Natural killer cell (primary cell): Measurements from ENCODE around the gene DEPDC1B. TPM values are rescaled to one million over a fixed set of nuclear protein-coding genes. Genes with fewer than 3 reads are reported as not detected.

ENCODE experiments used
- ATAC-seq, 3 donors: fragments of 150-1000 bp in 2 of 3; fragments of 200-7000 bp in 1 of 3; cut with Tn5 transposase; 1 replicate in 1 of 3; 2 replicates in 2 of 3; pipeline ENCODE4 v1.10.0; 2021; ENCODE audit warnings: mild to moderate bottlenecking in 2 of 3, moderate library complexity in 2 of 3
- DNase-seq, 2 donors: peaks; one replicate each; pipeline versions ENCODE4 v3.0.0 to v3.0.0-alpha.2; 2013 to 2021; ENCODE audit warnings: mixed read lengths in 1 of 2
- H3K27ac ChIP-seq: one replicate; pipeline ENCODE4 v1.5.1; 2013; ENCODE audit warnings: mild to moderate bottlenecking, low read length
- H3K27me3 ChIP-seq: one replicate; pipeline ENCODE4 v1.6.1; 2013; ENCODE audit warnings: low read length; ENCODE audit not compliant: control insufficient read depth, insufficient read depth
- H3K36me3 ChIP-seq: one replicate; pipeline ENCODE4 v1.6.1; 2013; ENCODE audit warnings: low read length; ENCODE audit not compliant: control insufficient read depth, insufficient read depth
- H3K4me1 ChIP-seq: one replicate; pipeline ENCODE4 v1.6.1; 2013; ENCODE audit warnings: low read length; ENCODE audit not compliant: control insufficient read depth, insufficient read depth
- H3K4me3 ChIP-seq: one replicate; pipeline ENCODE4 v1.5.1; 2013; ENCODE audit warnings: low read length
- H3K9me3 ChIP-seq: one replicate; pipeline ENCODE4 v1.6.1; 2013; ENCODE audit warnings: low read length; ENCODE audit not compliant: control insufficient read depth, insufficient read depth
- H3K27ac Mint-ChIP-seq, 2 donors: one replicate each; pipeline ENCODE4 v1.8.0; 2022; ENCODE audit warnings: mild to moderate bottlenecking in 2 of 2, mixed read lengths in 2 of 2, moderate library complexity in 1 of 2
- H3K27me3 Mint-ChIP-seq, 2 donors: one replicate each; pipeline ENCODE4 v1.8.0; 2022; ENCODE audit warnings: low read depth in 2 of 2, mixed read lengths in 2 of 2
- H3K36me3 Mint-ChIP-seq: one replicate; pipeline ENCODE4 v1.8.0; 2022; ENCODE audit warnings: mixed read lengths
- H3K4me1 Mint-ChIP-seq, 2 donors: one replicate each; pipeline ENCODE4 v1.8.0; 2022; ENCODE audit warnings: mixed read lengths in 2 of 2
- H3K4me3 Mint-ChIP-seq: one replicate; pipeline ENCODE4 v1.8.0; 2022; ENCODE audit warnings: mild to moderate bottlenecking, moderate library complexity, mixed read lengths
- H3K9me3 Mint-ChIP-seq, 2 donors: one replicate each; pipeline ENCODE4 v1.8.0; 2022; ENCODE audit warnings: mixed read lengths in 2 of 2
- WGBS: methylation state at CpG from one replicate; pipeline ENCODE4 v1.1.7; 2013; ENCODE audit warnings: missing lambda C conversion rate; ENCODE audit not compliant: insufficient coverage; 5-methylcytosine and 5-hydroxymethylcytosine counted together
- intact Hi-C: fragments of 100-400 bp; cut with micrococcal nuclease; formaldehyde crosslinking; loops from one replicate; pipeline ENCODE4 v1.14.2; 2022
- total RNA-seq, 4 donors: library from RNA; stranded (reverse); fragments of 120-200 nt in 1 of 4; gene quantifications; one replicate each; pipeline versions ENCODE4 v1.2.3 to v1.2.4, GENCODE V29; 2013 to 2022
- TF ChIP-seq, protein P1 (sequence below): fragments of 200-600 bp; IDR thresholded peaks from one replicate; pipeline ENCODE4 v1.8.0; 2022; ENCODE audit warnings: antibody characterized with exemption

DEPDC1B gene
- total RNA-seq, 3 donors from 2014 or later (not counting 1 experiment from before 2014, with no cell fraction given), result 1.2 to 1.3 (median 1.2) TPM

GRCh38 chr5:60636644-60637043 is 63.3 kb downstream of the DEPDC1B start:
- Histone ChIP-seq H3K27ac (no peak overlapping the region), H3K27me3 (no peaks in the 10 kb centered on the region), H3K4me3 (no peak overlapping the region), H3K4me1 (no peaks in the 10 kb centered on the region), H3K36me3 (no peaks in the 10 kb centered on the region), H3K9me3 (no peaks in the 10 kb centered on the region)
- no peak for ATAC-seq
- H3K4me3 Mint-ChIP-seq, result no peak overlapping the region
- no peak for DNase-seq
- intact Hi-C loops, result no loop called here
- no peaks in the 10 kb centered on the region for H3K9me3 Mint-ChIP-seq
- no peaks in the 10 kb centered on the region for H3K27me3 Mint-ChIP-seq
- peaks cover 8 to 10% of the 10 kb centered on the region in 2 donors for H3K4me1 Mint-ChIP-seq
- TF ChIP-seq, protein P1, sequence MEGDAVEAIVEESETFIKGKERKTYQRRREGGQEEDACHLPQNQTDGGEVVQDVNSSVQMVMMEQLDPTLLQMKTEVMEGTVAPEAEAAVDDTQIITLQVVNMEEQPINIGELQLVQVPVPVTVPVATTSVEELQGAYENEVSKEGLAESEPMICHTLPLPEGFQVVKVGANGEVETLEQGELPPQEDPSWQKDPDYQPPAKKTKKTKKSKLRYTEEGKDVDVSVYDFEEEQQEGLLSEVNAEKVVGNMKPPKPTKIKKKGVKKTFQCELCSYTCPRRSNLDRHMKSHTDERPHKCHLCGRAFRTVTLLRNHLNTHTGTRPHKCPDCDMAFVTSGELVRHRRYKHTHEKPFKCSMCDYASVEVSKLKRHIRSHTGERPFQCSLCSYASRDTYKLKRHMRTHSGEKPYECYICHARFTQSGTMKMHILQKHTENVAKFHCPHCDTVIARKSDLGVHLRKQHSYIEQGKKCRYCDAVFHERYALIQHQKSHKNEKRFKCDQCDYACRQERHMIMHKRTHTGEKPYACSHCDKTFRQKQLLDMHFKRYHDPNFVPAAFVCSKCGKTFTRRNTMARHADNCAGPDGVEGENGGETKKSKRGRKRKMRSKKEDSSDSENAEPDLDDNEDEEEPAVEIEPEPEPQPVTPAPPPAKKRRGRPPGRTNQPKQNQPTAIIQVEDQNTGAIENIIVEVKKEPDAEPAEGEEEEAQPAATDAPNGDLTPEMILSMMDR, result no peak
- no peak overlapping the region for H3K27ac Mint-ChIP-seq
- WGBS, result 100% methylated on average over 1 of the region's 4 CpGs
- H3K36me3 Mint-ChIP-seq, result no peaks in the 10 kb centered on the region

GRCh38 chr5:60636001-60636400 is 64.0 kb downstream of the DEPDC1B start:
- DNase-seq (no peak), ATAC-seq (no peak)
- H3K36me3 Mint-ChIP-seq, result no peaks in the 10 kb centered on the region
- 78% methylated on average over 1 of the region's 1 CpG for whole genome bisulfite sequencing
- H3K27me3 Mint-ChIP-seq, result no peaks in the 10 kb centered on the region
- Histone ChIP-seq H3K27me3 (no peaks in the 10 kb centered on the region), H3K27ac (no peak overlapping the region), H3K9me3 (no peaks in the 10 kb centered on the region), H3K4me1 (no peaks in the 10 kb centered on the region), H3K4me3 (no peak overlapping the region), H3K36me3 (no peaks in the 10 kb centered on the region)
- H3K4me3 Mint-ChIP-seq, result no peak overlapping the region
- no peaks in the 10 kb centered on the region for H3K9me3 Mint-ChIP-seq
- TF ChIP-seq, protein P1, result no peak
- intact Hi-C loops, result no loop called here
- H3K27ac Mint-ChIP-seq, result no peak overlapping the region
- peaks cover 8 to 10% of the 10 kb centered on the region in 2 donors for H3K4me1 Mint-ChIP-seq

- no peak overlapping the region for H3K27ac Mint-ChIP-seq
- H3K4me3 ChIP-seq, result no peak overlapping the region
- no peaks in the 10 kb centered on the region for H3K36me3 ChIP-seq
- no peaks in the 10 kb centered on the region for H3K9me3 ChIP-seq
- TF ChIP-seq, protein P1, result no peak
- H3K27ac ChIP-seq, result no peak overlapping the region
- WGBS, result 36% methylated on average over 3 of the region's 6 CpGs
- H3K27me3 ChIP-seq, result no peaks in the 10 kb centered on the region
- intact Hi-C loops, result no loop called here
- no peaks in the 10 kb centered on the region for H3K27me3 Mint-ChIP-seq
- H3K4me1 ChIP-seq, result no peaks in the 10 kb centered on the region
- H3K4me3 Mint-ChIP-seq, result no peak overlapping the region
- ATAC-seq (no peak), DNase-seq (no peak)
- H3K4me1 Mint-ChIP-seq, result peaks cover 8 to 10% of the 10 kb centered on the region in 2 donors
- no peaks in the 10 kb centered on the region for H3K9me3 Mint-ChIP-seq
- H3K36me3 Mint-ChIP-seq, result no peaks in the 10 kb centered on the region
Observed at GRCh38 chr5:60634051-60634450, 65.9 kb downstream of the DEPDC1B start.

DNA sequence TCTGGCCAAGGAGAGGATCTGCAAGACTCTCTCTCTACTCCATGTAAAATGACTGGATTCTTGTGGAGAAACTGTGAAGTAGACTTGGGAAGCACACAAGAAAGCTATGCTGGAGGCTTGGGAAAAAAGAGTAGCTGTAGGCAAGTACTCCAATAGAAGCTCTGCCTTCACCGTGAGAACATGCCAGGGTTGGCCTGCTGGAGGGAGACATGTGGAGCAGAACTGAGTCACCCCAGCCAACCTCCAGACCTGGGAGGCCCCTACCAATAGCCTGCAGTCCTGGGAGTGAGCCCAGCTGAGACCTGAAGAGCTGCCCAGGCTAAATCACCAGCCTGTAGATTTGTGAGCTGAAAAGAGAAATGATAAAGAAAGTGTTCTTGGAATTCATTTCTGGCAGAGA is 66.6 kb downstream of the DEPDC1B start:
- no peak for ATAC-seq
- no peak for DNase-seq
- TF ChIP-seq, protein P1, result no peak
- Mint-ChIP-seq H3K9me3 (no peaks in the 10 kb centered on the region), H3K27ac (no peak overlapping the region), H3K36me3 (no peaks in the 10 kb centered on the region), H3K4me3 (no peak overlapping the region), H3K27me3 (no peaks in the 10 kb centered on the region), H3K4me1 (peaks cover 8 to 10% of the 10 kb centered on the region in 2 donors)
- H3K27me3 ChIP-seq, result no peaks in the 10 kb centered on the region
- H3K4me3 ChIP-seq, result no peak overlapping the region
- H3K27ac ChIP-seq, result no peak overlapping the region
- H3K36me3 ChIP-seq, result no peaks in the 10 kb centered on the region
- no peaks in the 10 kb centered on the region for H3K9me3 ChIP-seq
- no peaks in the 10 kb centered on the region for H3K4me1 ChIP-seq
- intact Hi-C loops, result no loop called here
- WGBS, result 76% methylated on average over 1 of the region's 1 CpG
